ENCODE results near the gene LRP5.
"Not testable (repeated sequence)": the region's sequence is repeated elsewhere in the genome, so short reads cannot be mapped to it uniquely, and the experiment has no call there.

The LRP5 gene

DNA sequence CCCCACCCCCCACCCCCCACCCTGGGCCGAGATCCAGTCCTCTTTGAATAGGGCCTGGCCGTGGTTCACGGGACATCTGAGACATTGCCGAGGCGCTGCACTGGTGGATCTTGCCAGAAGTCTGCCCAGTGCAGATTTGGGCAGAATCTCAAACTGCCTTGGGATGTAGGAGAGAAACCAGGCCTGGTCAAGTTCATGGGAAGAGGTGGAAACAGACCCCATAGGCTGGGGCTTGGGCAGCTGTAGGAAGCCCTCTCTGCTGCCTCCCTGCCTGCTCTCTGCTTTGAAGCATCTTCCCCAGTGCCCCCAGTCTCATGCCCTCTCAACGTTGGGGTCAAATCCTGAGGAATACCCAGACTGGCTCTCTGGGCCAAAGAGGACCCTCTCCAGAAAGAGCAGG lies 132.2 kb downstream of the LRP5 start:
- no peak for DNase-seq (ENCODE audit: low read depth)

DNA sequence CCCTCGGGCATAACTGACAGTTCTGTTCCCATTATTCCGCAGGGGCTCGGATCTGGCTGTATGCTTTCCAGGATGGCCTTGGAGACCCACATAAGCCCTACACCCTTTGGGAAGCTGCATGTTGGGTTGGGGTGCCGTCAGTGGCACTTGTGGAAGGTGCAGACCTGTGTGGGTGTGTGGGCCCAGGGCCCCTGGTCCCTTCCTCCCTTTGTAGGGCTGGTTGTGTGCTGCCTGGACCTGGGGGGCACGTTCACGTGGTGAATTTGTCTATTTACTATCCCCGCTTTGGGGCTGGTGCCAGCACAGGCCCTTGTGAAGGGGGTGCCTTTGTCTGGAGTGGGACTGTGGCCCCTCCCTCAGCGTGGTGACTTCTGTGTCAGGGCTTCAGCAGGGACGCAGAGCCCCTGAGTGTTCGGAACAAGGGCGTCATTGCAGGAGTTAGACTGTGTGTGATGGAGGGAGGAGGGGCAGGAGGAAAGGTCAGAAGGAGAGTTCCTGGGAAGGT lies 133.2 kb downstream of the LRP5 start:
- no peak for DNase-seq (ENCODE audit: low read depth)

DNA sequence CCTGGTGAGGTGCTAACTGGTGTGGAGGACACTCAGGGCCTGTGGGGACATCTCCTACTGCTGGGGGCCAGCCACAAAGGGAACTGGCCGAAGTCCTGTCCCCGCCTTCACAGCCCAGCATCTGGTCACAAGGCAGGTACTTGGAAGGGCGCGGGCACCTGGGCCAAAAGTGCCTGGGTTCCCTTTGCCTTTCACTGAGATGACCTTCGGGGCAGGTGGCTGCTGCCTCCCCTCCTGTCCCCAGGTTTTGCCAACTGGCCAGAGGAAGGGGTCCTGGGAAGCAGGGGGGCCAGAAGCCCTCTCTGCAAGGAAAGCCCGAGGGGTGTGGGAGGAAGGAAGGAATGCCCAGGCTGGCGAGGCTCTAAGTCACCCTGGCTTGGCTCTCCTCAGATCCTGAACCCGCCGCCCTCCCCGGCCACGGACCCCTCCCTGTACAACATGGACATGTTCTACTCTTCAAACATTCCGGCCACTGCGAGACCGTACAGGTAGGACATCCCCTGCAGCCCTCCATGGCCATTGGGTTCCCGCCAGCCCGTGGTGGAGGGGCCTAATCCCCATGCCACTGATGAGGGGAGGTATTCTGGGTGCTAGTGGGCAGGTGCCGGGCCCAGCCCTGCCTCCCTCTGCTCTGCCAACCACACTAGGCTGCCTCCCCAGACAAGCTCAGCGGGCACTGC lies 133.8 kb downstream of the LRP5 start:
- DNase-seq (ENCODE audit: low read depth) = no peak

DNA sequence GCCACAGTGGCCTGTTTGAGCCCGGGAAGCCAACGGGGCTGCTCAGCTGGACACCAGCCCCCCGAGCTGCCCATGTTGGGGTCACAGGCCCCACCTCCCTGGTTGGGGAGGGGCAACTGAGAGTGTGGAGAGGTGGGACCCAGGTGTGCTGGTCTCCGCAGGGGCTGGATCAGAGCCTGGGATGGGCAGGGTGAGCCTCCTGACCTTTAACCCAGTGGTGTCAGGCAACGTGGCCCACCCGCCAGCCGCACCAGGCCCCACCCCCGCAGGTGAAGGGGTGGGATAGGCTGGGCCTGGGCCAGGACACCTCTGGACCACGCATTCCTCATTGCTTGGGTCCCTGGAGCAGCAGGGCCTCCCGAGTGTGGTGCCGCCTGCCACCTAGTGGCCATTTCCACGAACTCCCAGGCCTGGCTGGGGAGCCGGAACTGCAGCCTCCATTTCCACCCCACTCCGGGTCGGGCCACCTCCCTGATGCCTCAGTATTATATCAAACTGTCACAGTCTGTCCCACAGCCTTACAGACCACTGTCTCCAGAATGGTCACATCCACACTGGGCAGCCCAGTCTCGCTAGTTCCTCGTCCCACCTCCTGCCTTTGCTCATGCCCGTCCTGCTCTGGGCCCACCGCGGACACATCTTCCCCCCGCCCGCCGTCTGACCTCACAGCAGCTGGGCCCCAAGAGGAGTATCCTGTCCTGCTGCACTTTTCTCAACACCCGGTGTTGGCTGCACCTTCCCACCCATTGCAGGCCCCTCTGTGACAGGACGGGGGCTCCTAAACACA lies 134.8 kb downstream of the LRP5 start:
- peak; percentile 71 for DNase-seq (ENCODE audit: low read depth)

DNA sequence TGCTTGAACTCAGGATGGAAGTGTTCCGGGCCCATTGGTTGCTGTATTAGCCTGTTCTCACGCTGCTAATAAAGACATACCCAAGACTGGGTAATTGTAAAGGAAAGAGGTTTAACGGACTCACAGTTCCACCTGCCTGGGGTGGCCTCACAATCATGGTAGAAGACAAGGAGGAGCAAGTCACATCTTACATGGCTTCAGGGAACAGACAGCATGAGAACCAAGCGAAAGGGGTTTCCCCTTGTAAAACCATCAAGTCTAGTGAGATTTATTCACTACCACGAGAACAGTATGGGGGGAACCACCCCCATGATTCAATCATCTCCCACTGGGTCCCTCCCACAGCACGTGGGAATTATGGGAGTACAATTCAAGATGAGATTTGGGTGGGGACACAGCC lies 135.5 kb downstream of the LRP5 start:
- not testable (repeated sequence) for DNase-seq (ENCODE audit: low read depth)

DNA sequence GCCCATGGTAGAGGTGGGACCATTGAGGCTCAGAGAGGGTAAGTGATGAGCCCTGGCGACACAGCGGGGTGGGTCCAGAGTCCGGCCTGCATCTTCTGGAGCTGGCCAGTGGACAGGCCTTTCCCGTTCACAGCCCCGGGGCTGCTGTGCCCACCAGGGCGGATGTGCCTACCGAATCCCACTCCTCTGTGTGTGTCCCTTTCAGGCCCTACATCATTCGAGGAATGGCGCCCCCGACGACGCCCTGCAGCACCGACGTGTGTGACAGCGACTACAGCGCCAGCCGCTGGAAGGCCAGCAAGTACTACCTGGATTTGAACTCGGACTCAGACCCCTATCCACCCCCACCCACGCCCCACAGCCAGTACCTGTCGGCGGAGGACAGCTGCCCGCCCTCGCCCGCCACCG lies 136.2 kb downstream of the LRP5 start:
- no peak for DNase-seq (ENCODE audit: low read depth)

DNA sequence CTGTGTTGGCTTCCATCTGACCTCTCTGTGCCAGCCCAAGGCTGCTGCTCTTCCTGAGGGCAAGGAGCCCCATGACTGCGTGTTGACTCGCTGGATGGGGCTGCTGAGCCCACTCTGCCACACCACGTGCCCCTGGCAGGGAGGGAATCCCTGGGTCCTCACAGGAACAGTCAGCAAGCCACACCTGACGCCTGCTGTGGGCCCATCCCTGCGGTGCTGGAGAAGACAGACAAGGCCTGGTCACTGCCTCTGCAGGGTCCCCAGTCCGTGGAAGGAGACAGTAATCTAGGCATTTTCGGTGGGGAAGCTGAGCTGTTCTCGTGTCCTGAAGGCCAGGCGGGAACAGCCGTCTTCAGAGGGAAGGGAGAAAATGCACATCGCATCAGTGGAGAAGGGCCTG lies 137.6 kb downstream of the LRP5 start:
- DNase-seq (ENCODE audit: low read depth) = no peak

DNA sequence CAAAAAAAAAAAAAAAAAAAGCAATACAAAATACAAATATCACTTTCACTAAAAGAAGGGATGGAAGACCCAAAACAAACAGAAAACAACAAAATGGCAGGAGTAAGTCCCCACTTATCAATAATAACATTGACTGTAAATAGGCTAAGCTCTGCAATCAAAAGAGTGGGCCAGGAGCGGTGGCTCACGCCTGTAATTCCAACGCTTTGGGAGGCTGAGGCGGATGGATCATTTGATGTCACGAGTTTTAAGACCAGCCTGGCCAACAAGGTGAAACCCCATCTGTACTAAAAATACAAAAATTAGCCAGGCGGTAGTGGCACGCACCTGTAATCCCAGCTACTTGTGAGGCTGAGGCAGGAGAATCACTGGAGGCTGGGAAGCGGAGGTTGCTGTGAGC lies 138.3 kb downstream of the LRP5 start:
- no peak for DNase-seq (ENCODE audit: low read depth)

DNA sequence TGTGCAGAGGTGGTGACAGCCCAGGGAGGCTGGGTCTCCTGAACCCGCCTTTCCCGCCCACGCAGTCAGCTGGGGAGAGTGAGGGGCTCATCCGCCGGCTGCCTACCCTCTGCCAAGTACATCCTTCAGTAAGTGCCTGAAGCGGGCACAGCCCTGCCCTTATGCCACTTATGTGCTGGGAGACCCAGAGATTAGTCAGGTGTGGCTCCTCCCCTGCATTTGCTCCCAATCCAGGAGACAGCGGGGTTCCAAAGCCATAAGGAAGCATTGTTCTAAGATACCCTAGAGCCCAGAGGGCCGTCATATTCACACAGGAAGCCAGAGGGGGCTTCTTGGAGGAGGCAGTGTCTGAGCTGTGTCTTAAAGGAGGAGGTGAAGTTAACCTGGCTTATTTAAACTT lies 142.4 kb downstream of the LRP5 start:
- DNase-seq (ENCODE audit: low read depth) = no peak

DNA sequence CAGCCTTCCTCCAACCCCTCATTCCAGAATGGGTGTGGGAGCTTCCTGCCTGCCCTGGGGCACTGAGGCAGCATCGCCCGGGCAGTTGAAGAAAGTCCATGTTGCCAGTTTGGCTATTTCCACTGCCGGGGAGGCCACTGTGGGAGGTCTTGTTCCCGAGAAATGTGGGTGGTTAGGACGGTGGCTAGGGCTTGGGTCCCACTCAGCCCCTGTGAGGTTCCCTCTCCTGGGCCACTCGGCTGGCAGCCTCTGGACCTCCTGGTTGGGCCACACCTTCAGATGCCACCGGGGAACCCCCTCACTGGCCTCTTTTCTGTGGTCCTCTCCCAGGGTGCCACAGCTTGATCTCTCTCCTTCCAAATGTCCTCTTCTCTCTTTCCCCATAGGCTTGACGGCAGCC lies 143.1 kb downstream of the LRP5 start:
- DNase-seq (ENCODE audit: low read depth) = peak; percentile 30

DNA sequence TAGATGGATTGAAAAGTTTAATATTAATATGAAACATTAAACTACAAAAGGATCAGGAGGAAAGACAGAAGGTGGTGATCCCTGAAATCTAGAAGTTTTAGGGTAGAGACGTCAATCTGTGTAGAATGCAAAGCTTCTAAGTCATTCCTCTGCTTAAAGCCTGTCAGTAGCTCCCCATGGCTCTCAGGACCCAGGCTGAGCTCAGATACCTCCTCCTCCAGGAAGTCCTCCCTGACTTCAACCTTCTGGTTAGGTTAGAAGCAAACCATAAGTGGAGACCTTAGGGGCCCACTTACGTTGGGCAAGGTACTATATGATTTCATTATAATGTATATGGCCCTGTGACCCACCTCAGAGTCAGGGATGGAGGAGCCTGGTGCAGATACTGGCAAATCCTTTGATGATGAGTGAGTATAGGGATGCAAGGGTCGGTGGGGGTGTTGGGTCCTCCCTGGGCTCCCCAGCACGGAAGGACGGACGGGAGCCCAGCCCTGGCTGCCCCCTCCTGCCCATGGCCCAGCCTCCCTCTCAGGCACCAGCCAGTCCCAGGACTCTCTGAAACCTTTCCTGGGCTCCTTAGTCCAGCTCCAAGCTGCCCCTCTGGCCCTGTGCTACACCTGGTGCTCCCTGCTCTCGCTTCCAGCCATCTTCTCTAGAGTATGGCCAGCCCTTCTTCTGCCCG lies 145.0 kb downstream of the LRP5 start:
- DNase-seq (ENCODE audit: low read depth) = no peak

DNA sequence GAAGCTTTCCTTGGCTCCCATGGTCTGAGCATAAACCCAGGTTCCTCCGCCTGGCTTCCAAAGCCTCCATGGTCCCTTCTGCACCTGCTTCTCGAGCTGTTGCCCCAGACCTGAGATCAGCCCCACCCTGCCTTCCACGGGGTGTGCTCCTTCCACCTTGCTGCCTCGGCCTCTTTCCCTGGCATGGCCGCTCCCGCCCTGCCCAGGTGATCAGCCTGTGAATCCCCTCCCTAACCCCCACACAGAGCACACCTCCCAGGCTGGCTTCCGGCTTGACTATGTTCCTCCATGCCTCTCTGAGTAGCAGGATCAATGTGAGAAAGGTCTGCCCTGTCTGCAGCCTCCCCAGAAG lies 145.5 kb downstream of the LRP5 start:
- no peak for DNase-seq (ENCODE audit: low read depth)

DNA sequence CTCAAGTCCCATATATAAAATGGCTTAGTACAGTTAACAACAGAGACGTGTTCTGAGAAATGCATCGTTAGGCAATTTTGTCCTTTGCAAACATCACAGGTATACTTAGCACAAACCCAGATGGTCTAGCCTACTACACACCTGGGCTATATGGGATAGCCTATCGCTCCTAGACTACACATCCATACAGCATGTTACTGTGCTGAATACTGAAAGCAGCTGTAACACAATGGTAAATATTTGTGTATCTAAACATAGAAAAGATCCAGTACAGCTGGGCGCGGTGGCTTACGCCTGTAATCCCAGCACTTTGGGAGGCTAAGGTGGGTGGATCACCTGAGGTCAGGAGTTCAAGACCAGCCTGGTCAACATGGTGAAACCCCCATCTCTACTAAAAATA lies 145.9 kb downstream of the LRP5 start:
- DNase-seq (ENCODE audit: low read depth) = not testable (repeated sequence)

DNA sequence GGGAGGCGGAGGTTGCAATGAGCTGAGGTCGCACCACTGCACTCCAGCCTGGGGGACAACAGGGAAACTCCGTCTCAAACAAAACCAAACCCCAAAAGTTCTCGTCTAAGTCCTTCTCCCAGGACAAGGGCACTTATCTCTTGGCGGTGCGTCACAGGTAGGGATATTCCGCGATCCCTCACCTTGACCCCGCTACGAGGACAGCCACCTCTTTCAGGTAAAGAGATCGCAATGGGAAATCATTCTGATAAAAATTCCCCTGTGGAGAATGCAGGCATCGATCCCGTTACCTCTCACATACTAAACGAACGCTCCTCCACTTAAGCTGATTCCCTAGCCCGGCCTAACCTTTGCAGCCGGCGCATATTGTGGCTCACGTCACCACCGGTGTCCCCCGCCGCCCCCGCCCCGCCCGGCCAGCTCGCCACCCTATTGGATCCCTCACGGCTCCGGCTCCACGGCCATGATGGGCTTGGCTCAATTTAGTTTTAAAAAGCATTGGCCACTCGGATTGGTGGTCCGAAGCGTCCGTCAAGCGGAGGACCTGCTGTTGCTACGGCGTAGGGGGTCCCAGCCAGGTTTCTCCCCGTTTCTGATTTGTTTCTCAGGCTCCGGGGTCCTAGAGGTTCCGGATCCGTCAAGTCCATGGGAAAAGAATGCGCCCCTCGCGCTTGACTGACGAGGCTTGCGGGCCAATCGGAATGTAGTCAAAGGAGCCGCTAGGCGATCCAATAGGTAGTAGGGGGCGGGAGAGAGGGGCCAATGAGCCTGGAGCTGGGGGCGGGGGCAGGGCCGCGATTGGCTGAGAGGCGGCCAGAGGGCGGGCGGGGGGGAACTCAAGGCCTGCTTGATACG lies 147.7 kb downstream of the LRP5 start:
- peak; percentile 99 for DNase-seq (ENCODE audit: low read depth)

DNA sequence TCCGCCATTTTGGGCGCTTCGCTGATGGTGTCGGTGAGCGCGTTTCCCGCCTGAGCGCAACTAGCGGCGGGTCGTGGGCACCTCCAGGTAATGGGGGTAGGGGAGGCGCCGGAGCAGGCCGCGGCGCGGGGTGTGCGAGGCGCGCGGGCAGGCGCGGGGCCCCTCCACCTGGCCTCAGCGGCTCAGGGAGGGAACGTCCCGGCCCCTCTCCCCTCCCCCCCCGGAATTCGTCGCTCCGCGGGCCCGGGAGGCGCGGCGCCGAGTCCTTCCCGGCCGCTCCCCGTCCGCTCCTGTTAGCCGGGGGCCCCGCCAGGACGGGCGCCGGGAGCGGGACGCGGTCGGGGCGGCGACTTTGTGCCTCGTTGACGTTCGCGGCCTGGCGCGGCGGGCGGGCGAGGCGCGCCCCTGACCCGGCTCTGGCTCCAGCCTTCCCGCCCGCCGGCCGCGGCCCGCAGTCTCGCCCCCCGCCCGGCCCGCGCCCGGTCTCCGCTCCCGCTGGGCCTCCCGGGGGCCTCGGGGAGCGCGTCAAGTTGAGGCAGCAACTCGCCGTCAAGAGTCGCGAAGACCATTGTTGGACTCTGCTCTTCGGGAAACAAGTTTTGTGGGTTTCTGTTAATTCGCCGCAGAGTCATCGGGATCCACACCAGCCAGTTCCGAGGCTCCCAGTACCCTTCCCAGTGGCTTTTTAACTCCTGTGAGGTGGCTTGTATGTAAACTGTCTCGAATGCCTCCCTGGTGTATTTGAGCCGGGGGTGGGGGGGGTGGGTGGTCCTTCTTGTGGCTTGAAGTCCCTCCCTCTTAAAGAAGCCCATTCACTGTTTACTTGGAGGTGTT lies 148.6 kb downstream of the LRP5 start, which contains the start of gene PPP6R3:
PPP6R3 (plus strand) TSS at position 12 of the 834 bp plus-strand sequence. CDS start 76,913 bp downstream, outside the sequence.
- peak; percentile 47 for DNase-seq (ENCODE audit: low read depth)

DNA sequence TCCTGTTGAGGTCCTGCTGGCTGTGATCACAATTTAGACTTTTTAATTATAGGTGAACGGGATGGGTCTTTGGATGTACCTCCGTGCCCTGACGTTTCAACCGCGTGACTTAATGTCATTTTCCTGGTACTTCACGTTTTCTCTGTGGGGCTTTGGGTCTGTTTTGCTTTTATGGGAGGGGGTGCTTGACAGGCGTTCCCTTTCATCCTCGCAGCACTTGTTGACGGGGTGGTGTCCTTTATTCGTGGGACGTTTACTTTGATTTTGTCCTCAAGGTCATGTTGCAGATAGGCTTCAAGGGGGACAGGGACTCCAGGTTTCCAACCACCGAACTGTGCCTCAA lies 149.2 kb downstream of the LRP5 start:
- DNase-seq (ENCODE audit: low read depth) = no peak

DNA sequence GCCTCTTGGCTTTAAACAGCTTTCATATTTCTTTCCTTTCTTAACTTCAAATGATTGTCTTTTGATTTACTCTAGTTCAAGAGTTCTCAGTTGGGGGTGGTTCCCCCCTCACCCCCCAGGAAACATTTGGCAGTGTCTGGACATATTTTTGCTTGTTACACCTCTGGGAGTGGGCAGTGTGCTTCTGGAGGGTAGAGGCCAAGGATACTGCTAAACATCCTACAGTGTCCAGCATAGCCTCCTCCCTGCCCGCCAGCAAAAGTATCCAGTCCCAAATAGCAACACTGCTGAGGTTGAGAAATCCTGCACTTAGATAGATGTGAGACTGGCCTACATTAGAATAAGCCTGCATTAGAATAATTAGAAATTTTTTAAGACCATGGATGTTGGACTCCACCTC lies 151.3 kb downstream of the LRP5 start:
- DNase-seq (ENCODE audit: low read depth) = no peak

DNA sequence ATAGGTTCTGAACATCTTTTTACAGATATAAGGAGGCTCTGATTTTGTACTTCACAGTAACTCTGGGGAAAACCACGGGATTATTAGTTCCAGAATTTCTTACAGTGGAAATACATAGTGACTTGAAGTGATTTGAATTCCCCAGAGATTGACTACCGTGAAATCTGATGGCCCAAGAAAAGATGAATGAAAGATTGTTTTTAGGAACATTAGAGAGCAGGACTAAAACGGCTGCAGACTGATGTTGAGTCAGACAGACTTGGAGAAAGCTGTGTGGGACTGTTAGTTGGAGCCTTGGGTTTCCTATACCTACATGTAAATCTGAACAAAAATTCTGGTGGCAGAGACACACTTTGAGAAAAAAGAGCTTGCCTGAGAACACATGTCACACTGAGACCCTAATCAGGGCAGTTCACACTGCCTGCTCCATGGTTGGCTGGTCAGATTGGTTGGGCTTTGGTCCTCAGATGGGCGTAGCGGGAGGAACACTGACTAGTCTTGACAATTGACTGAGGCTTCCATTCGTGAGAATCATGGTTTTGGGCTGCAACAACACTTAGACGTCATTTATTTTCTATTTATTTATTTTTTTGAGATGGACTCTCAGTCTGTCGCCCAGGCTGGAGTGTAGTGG lies 154.9 kb downstream of the LRP5 start:
- DNase-seq (ENCODE audit: low read depth) = no peak

DNA sequence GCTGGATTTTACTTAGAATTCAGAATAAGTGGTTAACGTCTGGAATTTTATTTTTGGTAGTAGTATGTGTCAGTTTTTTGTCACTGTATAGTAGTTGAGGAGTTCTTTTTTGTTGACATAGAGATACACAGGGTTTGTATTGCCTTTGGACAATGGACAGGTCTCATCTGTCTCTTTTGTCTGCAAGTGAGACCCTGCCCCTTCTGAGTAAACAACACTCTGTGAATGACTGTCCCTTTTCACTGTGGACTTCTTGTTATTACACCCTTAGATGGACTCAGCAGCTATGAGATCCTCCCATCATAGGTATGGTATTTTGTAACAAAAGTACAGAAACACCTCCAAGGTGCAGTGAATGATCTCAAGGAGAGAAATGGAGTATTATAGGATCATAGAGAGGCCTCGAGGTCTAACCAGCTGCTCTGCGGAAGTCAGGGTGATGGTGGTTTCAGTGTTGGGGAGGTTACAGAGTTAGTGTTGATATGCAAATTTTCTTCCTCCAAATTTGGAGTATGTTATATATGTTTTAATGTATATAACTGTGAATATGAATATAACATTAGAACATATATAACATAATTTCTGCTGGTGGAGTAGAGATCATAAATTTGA lies 155.9 kb downstream of the LRP5 start:
- DNase-seq (ENCODE audit: low read depth) = no peak

DNA sequence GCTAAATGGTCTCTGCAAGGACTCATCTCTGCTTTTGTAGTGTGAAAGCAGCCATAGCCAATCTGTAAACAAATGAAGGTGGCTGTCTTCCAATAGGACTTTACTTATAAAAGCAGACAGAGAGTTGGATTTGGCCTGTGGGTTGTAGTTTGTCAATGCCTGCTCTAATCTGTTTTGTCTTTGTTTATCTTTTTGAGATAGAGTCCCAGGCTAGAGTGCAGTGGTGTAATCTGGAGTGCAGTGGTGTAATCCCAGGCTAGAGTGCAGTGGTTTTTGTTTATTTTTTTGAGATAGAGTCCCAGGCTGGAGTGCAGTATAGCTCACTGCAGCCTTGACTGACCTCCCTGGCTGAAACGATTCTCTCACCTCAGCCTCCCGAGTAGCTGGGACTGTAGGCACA lies 156.7 kb downstream of the LRP5 start:
- DNase-seq (ENCODE audit: low read depth) = peak; percentile 17
